Iris pigment epithelial cell (primary cell): ENCODE measurements around the gene AMPH.

Source experiments
- DNase-seq: peaks from one replicate; pipeline ENCODE4 v3.0.0-alpha.2; 2011; ENCODE audit warnings: low read depth

The AMPH gene

GRCh38 chr7:38542156-38542555 is 89.0 kb downstream of the AMPH start:
- DNase-seq, result no peak

- DNase-seq, result no peak
These were observed 89.7 kb downstream of the AMPH start for GRCh38 chr7:38541440-38541839.

GRCh38 chr7:38539477-38540081 is 91.6 kb downstream of the AMPH start:
- DNase-seq, result no peak

GRCh38 chr7:38535073-38535472 is 96.1 kb downstream of the AMPH start:
- no peak for DNase-seq

GRCh38 chr7:38525857-38526256 is 105.3 kb downstream of the AMPH start:
- no peak for DNase-seq

- peak; percentile 23 for DNase-seq
These were observed 106.4 kb downstream of the AMPH start for GRCh38 chr7:38524786-38525185.

- no peak for DNase-seq
These were observed 110.4 kb downstream of the AMPH start for GRCh38 chr7:38520741-38521140.

- no peak for DNase-seq
These were observed 112.6 kb downstream of the AMPH start for GRCh38 chr7:38518541-38518940.

- DNase-seq, result peak; percentile 32
These were observed 118.5 kb downstream of the AMPH start for GRCh38 chr7:38512704-38513103.

GRCh38 chr7:38512291-38512690 is 118.9 kb downstream of the AMPH start:
- no peak for DNase-seq

GRCh38 chr7:38507384-38507783 is 123.8 kb downstream of the AMPH start:
- DNase-seq, result no peak

- peak; percentile 10 for DNase-seq
These were observed 124.4 kb downstream of the AMPH start for GRCh38 chr7:38506756-38507155.

- no peak for DNase-seq
These were observed 125.2 kb downstream of the AMPH start for GRCh38 chr7:38506004-38506403.

- DNase-seq, result no peak
These were observed 126.5 kb downstream of the AMPH start for GRCh38 chr7:38504684-38505083.

- no peak for DNase-seq
These were observed 128.3 kb downstream of the AMPH start for GRCh38 chr7:38502848-38503247.

GRCh38 chr7:38502289-38502688 is 128.9 kb downstream of the AMPH start:
- DNase-seq, result no peak

GRCh38 chr7:38492010-38492409 is 139.2 kb downstream of the AMPH start:
- DNase-seq, result no peak

GRCh38 chr7:38482521-38482920 is 148.7 kb downstream of the AMPH start:
- DNase-seq, result no peak

GRCh38 chr7:38481401-38481800 is 149.8 kb downstream of the AMPH start:
- no peak for DNase-seq

- DNase-seq, result no peak
These were observed 152.8 kb downstream of the AMPH start for GRCh38 chr7:38478404-38478803.

GRCh38 chr7:38477333-38477732 is 153.8 kb downstream of the AMPH start:
- no peak for DNase-seq

GRCh38 chr7:38476764-38477163 is 154.4 kb downstream of the AMPH start:
- no peak for DNase-seq

- peak; percentile 47 for DNase-seq
These were observed 165.2 kb downstream of the AMPH start for GRCh38 chr7:38465956-38466355.
